Epithelial cell of proximal tubule (primary cell): ENCODE measurements around the gene METTL16. TPM values are rescaled to one million over a fixed set of nuclear protein-coding genes. Genes with fewer than 3 reads are reported as not detected.

ENCODE experiments used
- DNase-seq: peaks from one replicate; pipeline ENCODE4 v3.0.0-alpha.2; 2011; ENCODE audit warnings: low read depth
- H3K4me3 ChIP-seq: 2 replicates; pipeline ENCODE4 v1.5.1; 2011; ENCODE audit warnings: low read depth, mild to moderate bottlenecking, low read length
- CTCF ChIP-seq: conservative IDR thresholded peaks from 2 replicates; pipeline ENCODE4 v1.5.1; 2012; ENCODE audit warnings: low read depth, mild to moderate bottlenecking, low read length
- total RNA-seq: library from RNA; depleted of rRNA; stranded (reverse); fragments of >200 nt; gene quantifications from 2 replicates; pipeline ENCODE4 v1.2.3, GENCODE V29; 2015

METTL16 gene
- total RNA-seq, 1 donor from 2014 or later = 18.0 TPM

GRCh38 chr17:2392252-2393173, 119.2 kb downstream of the METTL16 start:
- no peak for DNase-seq
- peak overlapping the region; percentile 69 for H3K4me3 ChIP-seq
- TF ChIP-seq CTCF = no peak

- H3K4me3 ChIP-seq = peak overlapping the region; percentile 60
- TF ChIP-seq CTCF = no peak
- no peak for DNase-seq
These were observed 120.0 kb downstream of the METTL16 start for GRCh38 chr17:2391597-2392251.

DNA sequence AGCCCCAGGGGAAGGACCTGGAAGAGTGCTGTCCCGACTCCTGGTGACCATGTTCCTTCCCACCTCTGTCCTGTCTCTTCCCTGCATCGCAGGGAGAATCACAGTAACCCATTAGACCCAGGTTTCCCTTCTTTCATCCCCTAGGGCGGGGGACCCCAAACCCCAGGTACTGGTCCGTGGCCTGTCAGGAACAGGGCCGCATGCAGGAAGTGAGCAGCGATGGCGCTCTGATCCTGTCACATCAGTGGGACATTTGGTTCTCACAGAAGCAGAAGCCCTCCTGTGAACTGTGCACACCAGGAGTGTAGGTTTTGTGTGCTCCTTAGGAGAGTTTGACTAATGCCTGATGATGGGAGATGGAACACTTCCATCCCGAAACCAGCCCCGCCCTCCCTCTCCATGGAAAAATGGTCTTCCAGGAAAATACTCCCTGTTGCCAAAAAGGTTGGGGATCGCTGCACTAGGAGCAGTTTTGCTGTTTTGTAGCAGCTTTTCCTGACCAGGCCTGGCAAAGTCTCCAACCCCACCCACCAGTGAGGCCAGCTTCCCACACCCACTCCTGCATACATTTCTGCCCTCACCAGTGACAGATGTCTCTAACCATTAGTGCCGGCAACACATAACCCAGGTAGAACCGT, 121.4 kb downstream of the METTL16 start:
- TF ChIP-seq CTCF = no peak
- DNase-seq = no peak
- no peak overlapping the region for H3K4me3 ChIP-seq

DNA sequence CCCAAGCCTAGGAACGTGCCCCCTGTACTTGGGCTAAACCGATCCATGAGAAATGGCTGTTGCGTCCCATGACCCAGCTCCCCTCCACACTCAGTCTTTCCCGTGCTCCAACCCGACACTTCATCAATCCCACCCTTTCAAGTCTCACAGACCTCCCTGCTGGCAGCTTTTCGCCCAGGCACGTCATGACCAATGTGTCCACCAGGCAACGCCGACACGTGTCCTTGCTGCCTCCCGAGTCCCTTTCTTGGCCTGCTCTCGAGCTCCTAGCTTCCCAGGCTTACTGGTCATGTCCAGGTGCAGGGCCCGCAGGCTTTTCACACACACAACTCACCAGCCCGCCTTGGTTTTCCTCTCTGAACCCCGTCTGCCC, 123.0 kb downstream of the METTL16 start:
- no peak for DNase-seq
- no peak overlapping the region for H3K4me3 ChIP-seq
- no peak for TF ChIP-seq CTCF

- no peak overlapping the region for H3K4me3 ChIP-seq
- no peak for TF ChIP-seq CTCF
- DNase-seq = no peak
These were observed 123.5 kb downstream of the METTL16 start for GRCh38 chr17:2388020-2388682.

DNA sequence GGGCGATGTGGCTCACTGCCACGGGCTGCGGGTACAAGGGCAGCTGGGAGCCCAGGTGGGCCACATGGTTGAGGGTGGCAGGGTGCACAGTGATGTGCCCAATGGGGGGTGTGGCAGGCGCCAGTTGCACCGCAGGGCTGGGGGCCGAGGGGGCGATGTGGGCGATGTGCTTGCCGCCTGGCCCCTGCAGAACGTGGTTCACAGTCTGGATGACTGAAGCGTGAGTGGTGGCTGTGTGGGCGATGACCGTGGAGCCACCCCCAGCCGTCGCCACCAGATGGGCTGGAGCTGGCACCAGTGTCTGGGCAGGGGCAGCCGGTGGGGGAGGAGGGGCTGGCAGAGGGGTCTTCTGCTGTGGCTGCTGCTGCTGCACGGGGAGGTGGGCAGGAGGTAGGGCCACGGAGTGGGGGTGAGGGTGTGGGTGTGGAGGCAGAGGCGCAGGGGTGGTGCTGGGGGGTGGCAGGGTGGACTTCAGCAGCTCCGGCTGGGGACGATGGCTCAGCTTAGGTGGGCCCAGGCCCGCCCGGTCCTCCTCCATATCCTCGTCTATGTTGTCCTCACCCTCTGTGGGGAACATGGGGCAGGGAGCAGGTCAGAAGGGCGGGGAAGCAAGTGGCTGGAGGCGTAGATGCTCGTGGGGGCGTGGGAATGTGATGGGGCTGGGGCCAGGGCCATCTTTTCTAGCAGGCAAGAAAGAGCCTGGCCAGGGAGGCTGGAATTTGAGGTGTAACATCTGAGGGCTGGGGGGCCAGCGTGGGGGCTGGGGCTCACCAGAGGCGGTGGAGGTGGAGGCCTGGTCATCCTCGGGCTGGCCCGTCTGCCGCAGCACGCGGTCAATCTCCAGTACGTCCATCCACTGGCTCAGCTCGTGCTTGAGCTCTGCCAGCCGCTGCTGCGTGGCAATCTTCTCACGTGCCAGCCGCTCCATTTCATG, 124.3 kb downstream of the METTL16 start:
- no peak for TF ChIP-seq CTCF
- no peak overlapping the region for H3K4me3 ChIP-seq
- DNase-seq = no peak
